HEK293 (cell line): ENCODE measurements around the gene C2.

Experiments used
- CTCF ChIP-seq: fragments of 450-650 bp; formaldehyde crosslinking; IDR thresholded peaks from 2 replicates; pipeline ENCODE4 v1.5.1; 2016; ENCODE audit warnings: missing biosample characterization, missing genetic modification characterization
- GLI4 ChIP-seq: fragments of 450-650 bp; formaldehyde crosslinking; IDR thresholded peaks from 2 replicates; pipeline ENCODE4 v1.5.1; 2016; ENCODE audit warnings: missing biosample characterization, missing genetic modification characterization
- HOXD13 ChIP-seq: sonication (generic); formaldehyde crosslinking; IDR thresholded peaks from 2 replicates; pipeline ENCODE4 v1.8.0; 2022; ENCODE audit warnings: missing genetic modification reagents, borderline replicate concordance
- ZBTB8A ChIP-seq: fragments of 450-650 bp; formaldehyde crosslinking; IDR thresholded peaks from 2 replicates; pipeline ENCODE4 v1.5.1; 2016; ENCODE audit warnings: missing biosample characterization, missing genetic modification characterization
- ZNF10 ChIP-seq: fragments of 450-650 bp; formaldehyde crosslinking; IDR thresholded peaks from 2 replicates; pipeline ENCODE4 v1.5.1; 2017; ENCODE audit warnings: missing biosample characterization, missing genetic modification characterization
- ZNF211 ChIP-seq: fragments of 450-650 bp; formaldehyde crosslinking; IDR thresholded peaks from 2 replicates; pipeline ENCODE4 v1.5.1; 2016; ENCODE audit warnings: low read depth, missing biosample characterization, missing genetic modification characterization
- ZNF24 ChIP-seq: fragments of 450-650 bp; formaldehyde crosslinking; IDR thresholded peaks from 2 replicates; pipeline ENCODE4 v1.5.1; 2016; ENCODE audit warnings: missing biosample characterization, missing genetic modification characterization
- ZNF266 ChIP-seq: fragments of 450-650 bp; formaldehyde crosslinking; IDR thresholded peaks from 2 replicates; pipeline ENCODE4 v1.5.1; 2016; ENCODE audit warnings: missing biosample characterization, missing genetic modification characterization, low read depth
- ZNF274 ChIP-seq, 2 experiments: fragments of 200-500 bp in 1 of 2; fragments of 450-650 bp in 1 of 2; sonication (Bioruptor generic) in 1 of 2; formaldehyde crosslinking in 1 of 2; IDR thresholded peaks; 2 replicates each; pipeline versions ENCODE4 v1.5.1 to v1.6.1; 2014 to 2016; ENCODE audit warnings: borderline replicate concordance in 1 of 2, inconsistent platforms in 1 of 2, low read length in 1 of 2, missing biosample characterization in 1 of 2, missing genetic modification characterization in 1 of 2
- ZNF433 ChIP-seq: fragments of 450-650 bp; formaldehyde crosslinking; IDR thresholded peaks from 2 replicates; pipeline ENCODE4 v1.5.1; 2016; ENCODE audit warnings: missing biosample characterization, missing genetic modification characterization, low read depth
- ZNF670 ChIP-seq: fragments of 450-650 bp; formaldehyde crosslinking; IDR thresholded peaks from 2 replicates; pipeline ENCODE4 v1.5.1; 2016; ENCODE audit warnings: missing biosample characterization, missing genetic modification characterization, low read depth
- TF ChIP-seq, protein P1 (sequence below): fragments of 450-650 bp; IDR thresholded peaks from 2 replicates; pipeline ENCODE4 v1.5.1; 2018; ENCODE audit warnings: missing biosample characterization, mild to moderate bottlenecking, missing genetic modification characterization

DNA sequence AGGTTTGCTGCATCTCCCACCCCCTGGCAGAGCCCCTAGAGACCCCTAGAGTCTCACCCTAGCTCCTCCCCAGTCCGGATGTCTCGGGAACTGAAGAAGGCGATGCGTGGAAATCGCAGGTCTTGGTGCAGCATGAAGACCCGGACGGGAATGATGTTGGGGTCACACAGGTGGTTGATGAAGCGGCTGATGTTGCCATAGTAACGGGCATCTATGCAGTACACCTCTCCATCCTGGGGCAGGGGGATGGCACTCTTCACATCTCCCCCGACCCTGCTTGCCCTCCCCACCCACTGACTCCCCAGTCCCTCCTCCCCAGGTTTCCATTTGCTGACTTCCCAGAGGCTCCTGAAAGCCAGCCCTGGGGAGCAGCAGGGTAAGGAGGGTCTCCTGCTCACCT, 46.9 kb upstream of the C2 start:
- no peak for TF ChIP-seq HOXD13 (CRISPR knock-in tag)
- no peak for TF ChIP-seq CTCF
- no peak for TF ChIP-seq ZBTB8A (tag by site-specific recombination)
- no peak for TF ChIP-seq ZNF433
- TF ChIP-seq, protein P1, sequence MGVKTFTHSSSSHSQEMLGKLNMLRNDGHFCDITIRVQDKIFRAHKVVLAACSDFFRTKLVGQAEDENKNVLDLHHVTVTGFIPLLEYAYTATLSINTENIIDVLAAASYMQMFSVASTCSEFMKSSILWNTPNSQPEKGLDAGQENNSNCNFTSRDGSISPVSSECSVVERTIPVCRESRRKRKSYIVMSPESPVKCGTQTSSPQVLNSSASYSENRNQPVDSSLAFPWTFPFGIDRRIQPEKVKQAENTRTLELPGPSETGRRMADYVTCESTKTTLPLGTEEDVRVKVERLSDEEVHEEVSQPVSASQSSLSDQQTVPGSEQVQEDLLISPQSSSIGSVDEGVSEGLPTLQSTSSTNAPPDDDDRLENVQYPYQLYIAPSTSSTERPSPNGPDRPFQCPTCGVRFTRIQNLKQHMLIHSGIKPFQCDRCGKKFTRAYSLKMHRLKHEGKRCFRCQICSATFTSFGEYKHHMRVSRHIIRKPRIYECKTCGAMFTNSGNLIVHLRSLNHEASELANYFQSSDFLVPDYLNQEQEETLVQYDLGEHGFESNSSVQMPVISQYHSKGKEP (tag by site-specific recombination) = no peak
- no peak for TF ChIP-seq ZNF10 (tag by site-specific recombination)
- no peak for TF ChIP-seq ZNF24 (tag by site-specific recombination)
- no peak for TF ChIP-seq ZNF670 (tag by site-specific recombination)
- no peak for TF ChIP-seq ZNF266
- TF ChIP-seq GLI4 (tag by site-specific recombination) = no peak
- TF ChIP-seq ZNF274 (IDR thresholded peaks at IDR 0.05; ENCODE audit: low read length) = no peak
- no peak for TF ChIP-seq ZNF274 (tag by site-specific recombination; IDR thresholded peaks at IDR 0.05; ENCODE audit: borderline replicate concordance)
- TF ChIP-seq ZNF211 (tag by site-specific recombination) = no peak
